Body of pancreas (tissue), 4 donors: Measurements from ENCODE around the gene OGFOD3.

ENCODE experiments used
- CTCF ChIP-seq, 7 experiments: fragments of 450-650 bp in 4 of 7; fragments of 200-600 bp in 3 of 7; sonication (generic) in 3 of 7; IDR thresholded peaks; one replicate each; pipeline ENCODE4 v1.5.1; 2016 to 2019; ENCODE audit warnings: antibody characterized with exemption in 7 of 7
- POLR2A ChIP-seq, 3 donors: fragments of 450-650 bp; IDR thresholded peaks; one replicate each; pipeline ENCODE4 v1.6.1; 2016; ENCODE audit warnings: antibody characterized with exemption in 3 of 3, mild to moderate bottlenecking in 2 of 3

GRCh38 chr17:82383411-82383810 lies 35.0 kb downstream of the OGFOD3 start:
- no peak for TF ChIP-seq CTCF (IDR thresholded peaks at IDR 0.05)
- TF ChIP-seq POLR2A (IDR thresholded peaks at IDR 0.05): no peak
